HL-60 (cell line): ENCODE measurements around the gene TMEM165.

Experiments used
- GABPA ChIP-seq: IDR thresholded peaks from 2 replicates; pipeline ENCODE4 v1.6.1; 2012; ENCODE audit warnings: low read depth
- TF ChIP-seq, protein P1 (sequence below): IDR thresholded peaks from one replicate; pipeline ENCODE4 v1.5.1; 2011; ENCODE audit warnings: low read length, control low read depth, inconsistent platforms; ENCODE audit not compliant: insufficient read depth

DNA sequence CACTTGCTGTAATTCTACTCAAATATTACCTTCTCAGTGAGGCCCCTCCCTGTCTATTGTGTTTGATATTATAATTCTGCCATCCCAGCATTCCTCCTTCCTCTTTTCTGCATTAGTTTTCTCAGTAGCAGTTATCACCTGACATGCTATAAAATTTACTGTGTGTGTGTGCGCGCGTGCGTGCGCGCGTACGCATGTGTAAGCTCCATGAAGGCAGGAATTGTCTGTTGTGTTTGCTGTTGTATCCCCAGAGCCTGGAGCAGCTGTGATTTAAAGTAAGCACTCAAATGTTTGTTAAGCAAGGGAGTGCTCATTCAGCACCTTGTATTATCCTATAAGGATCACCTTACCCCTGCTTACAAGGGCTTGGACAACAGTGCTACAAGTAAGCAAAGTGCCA lies 41.1 kb upstream of the TMEM165 start:
- TF ChIP-seq, protein P1, sequence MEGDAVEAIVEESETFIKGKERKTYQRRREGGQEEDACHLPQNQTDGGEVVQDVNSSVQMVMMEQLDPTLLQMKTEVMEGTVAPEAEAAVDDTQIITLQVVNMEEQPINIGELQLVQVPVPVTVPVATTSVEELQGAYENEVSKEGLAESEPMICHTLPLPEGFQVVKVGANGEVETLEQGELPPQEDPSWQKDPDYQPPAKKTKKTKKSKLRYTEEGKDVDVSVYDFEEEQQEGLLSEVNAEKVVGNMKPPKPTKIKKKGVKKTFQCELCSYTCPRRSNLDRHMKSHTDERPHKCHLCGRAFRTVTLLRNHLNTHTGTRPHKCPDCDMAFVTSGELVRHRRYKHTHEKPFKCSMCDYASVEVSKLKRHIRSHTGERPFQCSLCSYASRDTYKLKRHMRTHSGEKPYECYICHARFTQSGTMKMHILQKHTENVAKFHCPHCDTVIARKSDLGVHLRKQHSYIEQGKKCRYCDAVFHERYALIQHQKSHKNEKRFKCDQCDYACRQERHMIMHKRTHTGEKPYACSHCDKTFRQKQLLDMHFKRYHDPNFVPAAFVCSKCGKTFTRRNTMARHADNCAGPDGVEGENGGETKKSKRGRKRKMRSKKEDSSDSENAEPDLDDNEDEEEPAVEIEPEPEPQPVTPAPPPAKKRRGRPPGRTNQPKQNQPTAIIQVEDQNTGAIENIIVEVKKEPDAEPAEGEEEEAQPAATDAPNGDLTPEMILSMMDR: no peak
- TF ChIP-seq GABPA: no peak
